ENCODE results near the gene ZNF492. TPM values are rescaled to one million over a fixed set of nuclear protein-coding genes. Genes with fewer than 3 reads are reported as not detected.

Gene ZNF492
- total and polyA plus RNA-seq, 2 of the 8 experiments (the other 6 are each of a cell fraction or from before 2014, with no cell fraction given), result not detected

DNA sequence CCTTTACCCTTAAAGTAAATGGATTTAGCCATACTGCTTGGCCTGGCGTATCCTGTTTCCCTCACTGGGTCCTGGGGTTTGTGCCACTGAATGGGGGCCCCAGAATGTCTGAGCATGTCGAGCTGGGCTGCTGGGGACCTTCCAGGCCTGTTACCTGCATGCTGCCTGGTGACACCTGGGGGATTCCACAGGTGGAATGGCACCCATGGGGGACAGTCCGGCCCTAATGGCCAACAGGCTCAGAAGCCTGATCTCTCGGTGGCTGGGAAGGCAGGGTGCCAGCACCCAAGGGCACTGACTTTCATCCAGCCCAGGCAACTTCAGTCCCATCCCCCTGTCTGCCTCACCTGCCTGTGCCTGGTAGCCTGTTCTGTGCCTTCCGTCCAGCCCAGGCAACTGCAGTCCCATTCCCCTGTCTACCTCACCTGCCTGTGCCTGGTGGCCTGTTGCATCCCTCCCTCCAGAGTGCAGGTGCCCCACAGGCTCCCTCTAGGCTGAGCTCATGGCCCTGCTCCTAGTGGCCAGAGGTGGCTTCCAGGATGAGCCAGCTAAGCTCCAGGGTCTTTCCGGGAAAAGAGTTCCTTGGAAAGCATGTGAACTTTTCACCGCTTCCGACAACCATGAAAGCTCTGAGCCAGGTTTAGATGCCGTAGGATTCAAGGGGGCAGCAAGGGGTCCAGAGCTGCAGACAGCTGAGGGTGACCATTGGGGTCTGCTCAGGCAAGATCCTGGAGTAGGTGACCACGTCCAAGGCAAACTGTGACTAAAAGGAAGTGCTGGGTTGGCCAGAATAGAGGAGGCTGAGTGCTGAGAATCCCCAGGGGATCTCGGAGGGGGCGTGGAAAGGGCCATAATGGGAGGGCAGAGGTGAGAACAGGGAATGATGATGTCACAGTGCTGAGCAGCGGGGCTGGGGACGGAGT, 30.3 kb upstream of the ZNF492 start:
- H2BK15ac ChIP-seq (ENCODE audit: low read length), result no peak overlapping the region
- no peak for FAIRE-seq
- CTCF ChIA-PET (ENCODE audit: partially characterized antibody), result no interaction called here
- TF ChIP-seq CREB1 (IDR thresholded peaks at IDR 0.05) (no peak), YY1 (IDR thresholded peaks at IDR 0.05; ENCODE audit: low read depth, low read length) (no peak), CTCF (IDR thresholded peaks at IDR 0.05; ENCODE audit: control extremely low read depth in 1 of 3, insufficient read depth in 1 of 3, low read depth in 1 of 3, low read length in 3 of 3) (no peak), GTF2F1 (IDR thresholded peaks at IDR 0.05; ENCODE audit: borderline replicate concordance, low read depth, low read length) (no peak), SRF (IDR thresholded peaks at IDR 0.05; ENCODE audit: low read depth, low read length) (no peak), RNF2 (IDR thresholded peaks at IDR 0.05; ENCODE audit: borderline replicate concordance, low read depth, low read length, missing control alignments, poor library complexity, severe bottlenecking) (no peak), HDAC2 (IDR thresholded peaks at IDR 0.05; ENCODE audit: borderline replicate concordance in 1 of 2, low read depth in 2 of 2, low read length in 2 of 2) (no peak)

More for the DNA sequence above, 30.3 kb upstream of the ZNF492 start:
- Histone ChIP-seq H3K27me3 (replicated peaks in 1 of 4; ENCODE audit: control insufficient read depth in 3 of 4, extremely low read depth in 1 of 4, insufficient read depth in 3 of 4, low read length in 3 of 4) (no peaks in the 10 kb centered on the region), H2AFZ (ENCODE audit: low read length) (no peak overlapping the region), H3K23ac (ENCODE audit: insufficient read length) (no peak overlapping the region), H2BK12ac (ENCODE audit: low read depth, low read length) (no peak overlapping the region), H3K56ac (replicated peaks; ENCODE audit: insufficient read length, low read depth, low read length) (no peak overlapping the region), H2AK5ac (ENCODE audit: low read depth, low read length) (no peak overlapping the region), H3K4me2 (ENCODE audit: insufficient read depth in 1 of 2, low read depth in 2 of 2, low read length in 2 of 2) (no peak overlapping the region), H3K18ac (ENCODE audit: extremely low read depth, low read length) (no peak overlapping the region), H3K4ac (replicated peaks; ENCODE audit: insufficient read length, low read depth, low read length) (no peak overlapping the region), H2BK20ac (ENCODE audit: low read length) (no peak overlapping the region), H4K8ac (ENCODE audit: extremely low read depth, insufficient read depth, low read length) (no peak overlapping the region), H3K4me3 (ENCODE audit: extremely low read depth in 1 of 4, insufficient read depth in 2 of 4, low read depth in 3 of 4, low read length in 4 of 4) (no peak overlapping the region), H3K23me2 (ENCODE audit: low read depth, low read length) (no peaks in the 10 kb centered on the region), H4K20me1 (replicated peaks in 1 of 2; ENCODE audit: control insufficient read depth in 1 of 2, insufficient read depth in 2 of 2, low read length in 2 of 2) (no peaks in the 10 kb centered on the region), H3K79me1 (ENCODE audit: low read depth, low read length) (no peaks in the 10 kb centered on the region), H4K5ac (ENCODE audit: insufficient read length, low read depth, low read length) (no peak overlapping the region), H3K9ac (replicated peaks in 1 of 4; ENCODE audit: extremely low read depth in 1 of 4, low read depth in 3 of 4, low read length in 3 of 4) (no peak overlapping the region), H2BK120ac (replicated peaks; ENCODE audit: low read depth, low read length) (no peak overlapping the region), H2BK5ac (ENCODE audit: low read depth, low read length) (no peak overlapping the region), H3K4me1 (replicated peaks in 1 of 4; ENCODE audit: control insufficient read depth in 3 of 4, insufficient read depth in 4 of 4, low read length in 3 of 4) (no peaks in the 10 kb centered on the region), H3K14ac (ENCODE audit: insufficient read length) (no peak overlapping the region), H3K27ac (ENCODE audit: low read depth, low read length) (no peak overlapping the region), H4K91ac (replicated peaks; ENCODE audit: insufficient read length, low read length) (no peak overlapping the region), H3K79me2 (ENCODE audit: control insufficient read depth in 1 of 2, insufficient read depth in 2 of 2, low read length in 2 of 2) (no peaks in the 10 kb centered on the region), H3K36me3 (ENCODE audit: control insufficient read depth in 2 of 4, insufficient read depth in 4 of 4, low read length in 3 of 4) (no peaks in the 10 kb centered on the region), H3K9me3 (ENCODE audit: insufficient read depth in 2 of 2, low read depth in 1 of 2, low read length in 1 of 2) (peaks cover 78 to 98% of the 10 kb centered on the region in 2 experiments)
- 83% methylated on average over 11 of the region's 14 CpGs; no CpG with 5 or more reads in 1 of the 2 experiments for WGBS, 2 experiments (ENCODE audit: extremely low coverage in 1 of 2, insufficient coverage in 1 of 2, insufficient read length in 1 of 2, insufficient replicate concordance in 2 of 2, low coverage in 1 of 2, low lambda C conversion rate in 2 of 2, missing lambda C conversion rate in 1 of 2)
- POLR2A ChIA-PET (ENCODE audit: partially characterized antibody), result no interaction called here
- no peak for DNase-seq (ENCODE audit: low read depth in 1 of 2, low spot score in 2 of 2)

Measured in H1 (cell line).